GM10266 (cell line): ENCODE results near the gene WDR48.

Source experiments
- DNase-seq: peaks from one replicate; pipeline ENCODE4 v3.0.0; 2012; ENCODE audit errors: extremely low spot score
- TF ChIP-seq, protein P1 (sequence below): IDR thresholded peaks from 2 replicates; pipeline ENCODE4 v1.5.1; 2012; ENCODE audit warnings: mild to moderate bottlenecking, low read depth; ENCODE audit not compliant: control insufficient read depth, insufficient read depth; ENCODE audit errors: missing control alignments

WDR48 gene

DNA sequence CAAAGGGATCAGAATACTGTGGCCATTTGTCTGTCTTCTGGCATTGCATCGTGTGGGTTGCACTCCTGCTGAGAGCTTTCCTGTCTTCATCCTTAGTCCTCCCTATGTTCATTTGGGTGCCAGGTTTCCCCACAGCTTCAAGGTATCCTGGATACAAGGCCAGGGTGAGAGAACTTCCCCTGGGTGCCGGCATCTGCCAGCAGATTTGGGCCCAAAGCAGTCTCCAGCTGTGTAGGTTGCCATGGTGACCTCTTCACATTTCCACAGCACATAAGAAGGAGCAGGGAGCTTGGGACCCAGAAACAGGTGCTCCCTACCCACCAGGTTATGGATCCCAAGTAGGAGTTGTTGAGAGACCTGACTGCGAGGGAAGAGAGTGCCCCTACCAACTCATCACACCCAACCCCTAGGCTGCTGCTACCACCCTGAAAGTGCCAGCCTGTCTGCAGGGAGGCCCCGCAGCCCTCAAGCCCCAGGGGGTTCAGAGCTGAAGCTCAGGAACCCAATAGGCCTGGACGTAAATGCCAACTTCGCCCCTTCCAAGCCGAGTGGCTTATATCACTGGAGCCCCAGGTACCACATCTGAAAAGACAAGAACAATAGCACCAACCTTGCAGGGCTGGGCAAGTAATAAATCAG, 75.6 kb downstream of the WDR48 start:
- DNase-seq: no peak
- TF ChIP-seq, protein P1, sequence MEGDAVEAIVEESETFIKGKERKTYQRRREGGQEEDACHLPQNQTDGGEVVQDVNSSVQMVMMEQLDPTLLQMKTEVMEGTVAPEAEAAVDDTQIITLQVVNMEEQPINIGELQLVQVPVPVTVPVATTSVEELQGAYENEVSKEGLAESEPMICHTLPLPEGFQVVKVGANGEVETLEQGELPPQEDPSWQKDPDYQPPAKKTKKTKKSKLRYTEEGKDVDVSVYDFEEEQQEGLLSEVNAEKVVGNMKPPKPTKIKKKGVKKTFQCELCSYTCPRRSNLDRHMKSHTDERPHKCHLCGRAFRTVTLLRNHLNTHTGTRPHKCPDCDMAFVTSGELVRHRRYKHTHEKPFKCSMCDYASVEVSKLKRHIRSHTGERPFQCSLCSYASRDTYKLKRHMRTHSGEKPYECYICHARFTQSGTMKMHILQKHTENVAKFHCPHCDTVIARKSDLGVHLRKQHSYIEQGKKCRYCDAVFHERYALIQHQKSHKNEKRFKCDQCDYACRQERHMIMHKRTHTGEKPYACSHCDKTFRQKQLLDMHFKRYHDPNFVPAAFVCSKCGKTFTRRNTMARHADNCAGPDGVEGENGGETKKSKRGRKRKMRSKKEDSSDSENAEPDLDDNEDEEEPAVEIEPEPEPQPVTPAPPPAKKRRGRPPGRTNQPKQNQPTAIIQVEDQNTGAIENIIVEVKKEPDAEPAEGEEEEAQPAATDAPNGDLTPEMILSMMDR: no peak

DNA sequence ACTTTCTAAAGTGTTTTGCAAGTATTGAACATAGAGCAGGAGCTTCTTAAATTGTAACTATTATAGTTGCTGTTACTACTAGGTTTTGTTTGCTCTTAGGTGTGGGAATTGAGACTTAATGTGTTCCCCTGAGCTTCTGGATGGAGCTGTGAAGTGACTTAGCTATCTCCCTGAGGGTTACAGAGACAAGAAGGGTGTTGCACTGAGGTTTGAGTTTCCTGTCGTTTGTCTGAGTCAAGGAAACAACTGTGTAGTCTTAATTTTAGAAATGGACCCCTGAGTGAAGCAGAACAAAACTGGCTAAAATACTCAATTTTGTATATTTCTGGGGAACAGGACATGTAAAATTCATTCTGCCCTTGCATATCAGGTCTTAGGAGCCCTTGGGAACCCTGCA, 76.1 kb downstream of the WDR48 start:
- TF ChIP-seq, protein P1: no peak
- no peak for DNase-seq

GRCh38 chr3:39128951-39129350, 77.1 kb downstream of the WDR48 start:
- TF ChIP-seq, protein P1: no peak

GRCh38 chr3:39130026-39130425, 78.2 kb downstream of the WDR48 start:
- TF ChIP-seq, protein P1: no peak
- no peak for DNase-seq

More at GRCh38 chr3:39128951-39129350, 77.1 kb downstream of the WDR48 start:
- no peak for DNase-seq

DNA sequence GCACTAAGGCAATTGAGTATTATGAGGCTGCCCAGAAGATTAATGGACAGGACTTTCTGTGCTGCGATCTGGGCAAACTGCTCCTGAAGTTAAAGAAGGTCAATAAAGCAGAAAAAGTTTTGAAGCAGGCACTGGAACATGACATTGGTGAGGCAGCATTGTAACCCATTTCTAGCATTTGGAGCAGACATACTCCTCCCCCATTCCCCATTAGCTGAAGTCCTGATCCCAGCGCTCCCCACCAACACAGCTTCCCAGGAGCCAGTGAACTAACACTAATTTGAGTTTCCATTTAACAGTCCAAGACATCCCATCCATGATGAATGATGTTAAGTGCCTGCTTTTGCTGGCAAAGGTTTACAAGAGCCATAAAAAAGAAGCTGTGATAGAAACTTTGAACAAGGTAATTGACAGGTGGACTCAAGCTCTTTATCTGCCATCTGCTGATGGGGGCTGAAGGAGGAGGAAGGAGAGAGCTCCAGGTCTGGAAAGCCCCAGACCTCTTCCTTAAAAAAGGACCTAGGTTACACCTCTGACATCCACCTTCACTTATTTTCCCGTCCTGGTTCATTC, 79.0 kb downstream of the WDR48 start:
- TF ChIP-seq, protein P1: no peak
- DNase-seq: no peak

DNA sequence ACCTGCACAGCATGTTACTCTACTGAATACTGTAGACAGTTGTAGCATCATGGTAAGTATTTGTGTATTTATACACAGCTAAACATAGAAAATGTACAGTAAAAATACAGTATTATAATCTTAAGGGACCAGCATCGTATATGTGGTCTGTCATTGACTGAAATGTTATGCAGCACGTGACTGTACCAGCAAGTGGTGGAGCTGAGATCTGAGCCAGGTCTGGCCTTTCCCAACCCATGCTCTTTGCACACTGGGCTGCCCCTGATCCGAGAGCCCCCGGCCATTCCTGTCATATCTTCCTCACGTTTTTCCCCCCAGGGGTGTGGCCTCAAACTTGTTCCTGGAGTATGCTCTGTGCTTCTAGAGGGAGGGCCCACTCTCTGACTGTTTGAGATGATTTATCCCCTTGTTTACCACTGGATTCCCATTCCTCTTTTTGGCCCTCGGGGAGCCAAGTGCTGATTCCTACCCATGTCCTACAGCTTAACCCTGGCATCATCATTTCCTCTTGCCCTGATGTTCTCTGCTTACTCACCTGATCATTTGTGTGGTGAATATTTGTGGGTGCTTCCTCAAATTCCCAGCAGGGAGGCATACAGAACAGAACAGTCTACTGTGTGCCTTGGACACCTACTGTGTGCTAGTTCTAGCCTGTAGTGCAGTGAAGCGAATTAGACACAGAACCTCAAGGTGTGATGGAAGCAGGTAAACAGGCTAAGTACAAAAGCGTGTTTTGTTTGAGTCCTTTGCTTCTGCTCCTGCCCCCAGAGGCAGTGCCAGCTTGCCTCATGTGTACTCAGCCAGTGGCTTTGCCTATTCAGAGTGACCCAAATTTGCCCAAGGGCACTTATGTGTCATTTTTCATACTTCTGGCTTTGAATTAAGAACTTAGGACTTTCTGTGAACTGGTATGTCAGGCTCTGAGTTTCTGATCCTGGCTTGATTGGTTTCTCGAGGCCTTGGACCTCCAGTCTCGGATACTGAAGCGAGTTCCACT, 80.6 kb downstream of the WDR48 start:
- TF ChIP-seq, protein P1: no peak
- no peak for DNase-seq
